Ascending aorta (tissue), 2 donors: ENCODE results near the gene LRRIQ3. TPM values are rescaled to one million over a fixed set of nuclear protein-coding genes. Genes with fewer than 3 reads are reported as not detected.

ENCODE experiments used
- DNase-seq, 2 donors: peaks; one replicate each; pipeline ENCODE4 v3.0.0-alpha.2; 2019; ENCODE audit warnings: low spot score in 2 of 2
- H3K27ac ChIP-seq, 2 donors: fragments of 200-600 bp; sonication (generic); one replicate each; pipeline ENCODE4 v1.5.1; 2016 to 2017; ENCODE audit warnings: mild to moderate bottlenecking in 1 of 2
- H3K27me3 ChIP-seq: fragments of 200-600 bp; sonication (generic); one replicate; pipeline ENCODE4 v1.5.1; 2017
- H3K36me3 ChIP-seq, 2 donors: fragments of 200-600 bp; sonication (generic); one replicate each; pipeline ENCODE4 v1.5.1; 2016
- H3K4me1 ChIP-seq, 2 donors: fragments of 200-600 bp; sonication (generic); one replicate each; pipeline ENCODE4 v1.5.1; 2016 to 2017; ENCODE audit warnings: mild to moderate bottlenecking in 1 of 2
- H3K4me3 ChIP-seq, 2 donors: fragments of 200-600 bp; sonication (generic); one replicate each; pipeline ENCODE4 v1.5.1; 2016 to 2017; ENCODE audit warnings: mild to moderate bottlenecking in 1 of 2
- H3K9me3 ChIP-seq, 2 donors: fragments of 200-600 bp; sonication (generic); one replicate each; pipeline ENCODE4 v1.5.1; 2016
- CTCF ChIP-seq, 3 experiments: fragments of 200-600 bp in 2 of 3; fragments of 450-650 bp in 1 of 3; sonication (generic) in 2 of 3; IDR thresholded peaks; one replicate each; pipeline ENCODE4 v1.5.1; 2016 to 2019; ENCODE audit warnings: antibody characterized with exemption in 3 of 3, mild to moderate bottlenecking in 1 of 3, moderate library complexity in 1 of 3
- intact Hi-C: fragments of 100-400 bp; cut with DNase I; formaldehyde crosslinking; loops from one replicate; pipeline ENCODE4 v1.15.1; 2023
- total RNA-seq: library from RNA; depleted of rRNA; stranded (reverse); fragments of >200 nt; gene quantifications from one replicate; pipeline ENCODE4 v1.1.0, GENCODE V29; 2016

Gene LRRIQ3
- total RNA-seq, 1 donor from 2014 or later = not detected

GRCh38 chr1:74050386-74050785, 147.6 kb downstream of the LRRIQ3 start:
- no peak for TF ChIP-seq CTCF (IDR thresholded peaks at IDR 0.05)
- intact Hi-C loops = no loop called here
- H3K4me3 ChIP-seq = no peak overlapping the region
- H3K27me3 ChIP-seq = no peaks in the 10 kb centered on the region
- H3K9me3 ChIP-seq = no peaks in the 10 kb centered on the region
- H3K36me3 ChIP-seq = no peaks in the 10 kb centered on the region
- no peaks in the 10 kb centered on the region for H3K4me1 ChIP-seq
- H3K27ac ChIP-seq = no peak overlapping the region
- DNase-seq = no peak

GRCh38 chr1:74038042-74038441, 159.9 kb downstream of the LRRIQ3 start:
- DNase-seq = no peak
- intact Hi-C loops = no loop called here
- no peak for TF ChIP-seq CTCF (IDR thresholded peaks at IDR 0.05)

GRCh38 chr1:74012583-74012982, 185.4 kb downstream of the LRRIQ3 start:
- H3K9me3 ChIP-seq = no peaks in the 10 kb centered on the region
- no peak for TF ChIP-seq CTCF (IDR thresholded peaks at IDR 0.05)
- DNase-seq = no peak
- no peaks in the 10 kb centered on the region for H3K27me3 ChIP-seq
- H3K36me3 ChIP-seq = no peaks in the 10 kb centered on the region
- no peak overlapping the region for H3K4me3 ChIP-seq
- intact Hi-C loops = no loop called here
- H3K27ac ChIP-seq = no peak overlapping the region
- H3K4me1 ChIP-seq = no peaks in the 10 kb centered on the region

More at GRCh38 chr1:74038042-74038441, 159.9 kb downstream of the LRRIQ3 start:
- Histone ChIP-seq H3K27ac (no peak overlapping the region), H3K36me3 (no peaks in the 10 kb centered on the region), H3K4me3 (no peak overlapping the region), H3K9me3 (no peaks in the 10 kb centered on the region), H3K27me3 (no peaks in the 10 kb centered on the region), H3K4me1 (no peaks in the 10 kb centered on the region)

GRCh38 chr1:74011736-74012135, 186.2 kb downstream of the LRRIQ3 start:
- DNase-seq = no peak
- no peaks in the 10 kb centered on the region for H3K27me3 ChIP-seq
- H3K36me3 ChIP-seq = no peaks in the 10 kb centered on the region
- intact Hi-C loops = no loop called here
- H3K4me3 ChIP-seq = no peak overlapping the region
- no peaks in the 10 kb centered on the region for H3K9me3 ChIP-seq
- H3K27ac ChIP-seq = no peak overlapping the region
- no peaks in the 10 kb centered on the region for H3K4me1 ChIP-seq
- TF ChIP-seq CTCF (IDR thresholded peaks at IDR 0.05) = no peak

GRCh38 chr1:74010206-74010605, 187.8 kb downstream of the LRRIQ3 start:
- Histone ChIP-seq H3K4me1 (no peaks in the 10 kb centered on the region), H3K9me3 (no peaks in the 10 kb centered on the region), H3K27me3 (no peaks in the 10 kb centered on the region), H3K36me3 (no peaks in the 10 kb centered on the region), H3K4me3 (no peak overlapping the region), H3K27ac (no peak overlapping the region)
- intact Hi-C loops = no loop called here
- DNase-seq = no peak
- no peak for TF ChIP-seq CTCF (IDR thresholded peaks at IDR 0.05)

GRCh38 chr1:74005533-74005932, 192.4 kb downstream of the LRRIQ3 start:
- no peak for TF ChIP-seq CTCF (IDR thresholded peaks at IDR 0.05)
- Histone ChIP-seq H3K9me3 (no peaks in the 10 kb centered on the region), H3K27ac (no peak overlapping the region), H3K27me3 (no peaks in the 10 kb centered on the region), H3K4me3 (no peak overlapping the region), H3K36me3 (no peaks in the 10 kb centered on the region), H3K4me1 (no peaks in the 10 kb centered on the region)
- intact Hi-C loops = no loop called here
- no peak for DNase-seq
